OCI-LY1 (cell line): Measurements from ENCODE around the gene FMOD.

Source experiments
- H2AFZ ChIP-seq: fragments of 200-600 bp; sonication (generic), shearing (Covaris generic); 2 replicates; pipeline ENCODE4 v1.6.0; 2014; ENCODE audit warnings: antibody characterized with exemption, mild to moderate bottlenecking, low read length
- H3F3A ChIP-seq: fragments of 200-600 bp; sonication (generic), shearing (Covaris generic); 2 replicates; pipeline ENCODE4 v1.6.0; 2014; ENCODE audit warnings: mild to moderate bottlenecking, antibody characterized with exemption, low read length, moderate library complexity; ENCODE audit not compliant: insufficient read depth
- H3K27ac ChIP-seq: fragments of 200-600 bp; sonication (generic); 2 replicates; pipeline ENCODE4 v1.5.1; 2014; ENCODE audit warnings: low read length, mixed run types, mild to moderate bottlenecking, low read depth; ENCODE audit not compliant: poor library complexity, severe bottlenecking
- H3K27me3 ChIP-seq: fragments of 200-600 bp; sonication (generic); 2 replicates; pipeline ENCODE4 v1.6.0; 2014; ENCODE audit warnings: antibody characterized with exemption, mild to moderate bottlenecking, low read length, moderate library complexity; ENCODE audit not compliant: insufficient read depth
- H3K36me3 ChIP-seq: fragments of 200-600 bp; sonication (generic); 2 replicates; pipeline ENCODE4 v1.6.1; 2014; ENCODE audit warnings: mild to moderate bottlenecking, antibody characterized with exemption, low read length, moderate library complexity, mixed read lengths; ENCODE audit not compliant: insufficient read depth
- H3K4me1 ChIP-seq: fragments of 200-600 bp; sonication (generic); 2 replicates; pipeline ENCODE4 v1.5.1; 2014; ENCODE audit warnings: mild to moderate bottlenecking, low read length, moderate library complexity; ENCODE audit not compliant: insufficient read depth, severe bottlenecking
- H3K4me2 ChIP-seq: fragments of 200-600 bp; sonication (generic), shearing (Covaris generic); 2 replicates; pipeline ENCODE4 v1.6.1; 2014; ENCODE audit warnings: low read length
- H3K4me3 ChIP-seq: fragments of 200-600 bp; sonication (generic); 2 replicates; pipeline ENCODE4 v1.5.1; 2014; ENCODE audit warnings: low read length, low read depth, mild to moderate bottlenecking, mixed read lengths; ENCODE audit not compliant: poor library complexity, severe bottlenecking
- H3K79me2 ChIP-seq: fragments of 200-600 bp; shearing (Covaris generic); 2 replicates; pipeline ENCODE4 v1.6.1; 2016; ENCODE audit warnings: mixed run types, low read length, mixed read lengths; ENCODE audit not compliant: insufficient read depth
- H3K9ac ChIP-seq: fragments of 200-600 bp; sonication (generic), shearing (Covaris generic); 2 replicates; pipeline ENCODE4 v1.6.1; 2014; ENCODE audit warnings: mild to moderate bottlenecking, low read length, mixed read lengths
- H3K9me2 ChIP-seq: fragments of 200-600 bp; sonication (generic), shearing (Covaris generic); 2 replicates; pipeline ENCODE4 v1.6.1; 2014; ENCODE audit warnings: low read depth, mild to moderate bottlenecking, low read length, mixed read lengths
- H3K9me3 ChIP-seq: fragments of 200-600 bp; shearing (Covaris generic); 2 replicates; pipeline ENCODE4 v1.6.1; 2014; ENCODE audit warnings: low read length, mixed read lengths
- H4K20me1 ChIP-seq: fragments of 200-600 bp; sonication (generic), shearing (Covaris generic); 2 replicates; pipeline ENCODE4 v1.6.0; 2016; ENCODE audit warnings: mild to moderate bottlenecking, low read length; ENCODE audit not compliant: insufficient read depth
- EZH2 ChIP-seq: fragments of 200-600 bp; sonication (generic), shearing (Covaris generic); IDR thresholded peaks from 2 replicates; pipeline ENCODE4 v1.8.0; 2017; ENCODE audit warnings: borderline replicate concordance, mixed run types, mild to moderate bottlenecking, antibody characterized with exemption, low read length, moderate library complexity, mixed read lengths
- TF ChIP-seq, protein P1 (sequence below): fragments of 200-600 bp; sonication (generic), shearing (Covaris generic); IDR thresholded peaks from 2 replicates; pipeline ENCODE4 v1.5.1; 2017; ENCODE audit warnings: mild to moderate bottlenecking, antibody characterized with exemption, low read length, moderate library complexity, mixed read lengths

Gene FMOD

GRCh38 chr1:203336097-203336496, 14.8 kb downstream of the FMOD start:
- TF ChIP-seq, protein P1, sequence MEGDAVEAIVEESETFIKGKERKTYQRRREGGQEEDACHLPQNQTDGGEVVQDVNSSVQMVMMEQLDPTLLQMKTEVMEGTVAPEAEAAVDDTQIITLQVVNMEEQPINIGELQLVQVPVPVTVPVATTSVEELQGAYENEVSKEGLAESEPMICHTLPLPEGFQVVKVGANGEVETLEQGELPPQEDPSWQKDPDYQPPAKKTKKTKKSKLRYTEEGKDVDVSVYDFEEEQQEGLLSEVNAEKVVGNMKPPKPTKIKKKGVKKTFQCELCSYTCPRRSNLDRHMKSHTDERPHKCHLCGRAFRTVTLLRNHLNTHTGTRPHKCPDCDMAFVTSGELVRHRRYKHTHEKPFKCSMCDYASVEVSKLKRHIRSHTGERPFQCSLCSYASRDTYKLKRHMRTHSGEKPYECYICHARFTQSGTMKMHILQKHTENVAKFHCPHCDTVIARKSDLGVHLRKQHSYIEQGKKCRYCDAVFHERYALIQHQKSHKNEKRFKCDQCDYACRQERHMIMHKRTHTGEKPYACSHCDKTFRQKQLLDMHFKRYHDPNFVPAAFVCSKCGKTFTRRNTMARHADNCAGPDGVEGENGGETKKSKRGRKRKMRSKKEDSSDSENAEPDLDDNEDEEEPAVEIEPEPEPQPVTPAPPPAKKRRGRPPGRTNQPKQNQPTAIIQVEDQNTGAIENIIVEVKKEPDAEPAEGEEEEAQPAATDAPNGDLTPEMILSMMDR = no peak
- no peak for TF ChIP-seq EZH2
- Histone ChIP-seq H3K79me2 (no peaks in the 10 kb centered on the region), H3F3A (no peaks in the 10 kb centered on the region)

DNA sequence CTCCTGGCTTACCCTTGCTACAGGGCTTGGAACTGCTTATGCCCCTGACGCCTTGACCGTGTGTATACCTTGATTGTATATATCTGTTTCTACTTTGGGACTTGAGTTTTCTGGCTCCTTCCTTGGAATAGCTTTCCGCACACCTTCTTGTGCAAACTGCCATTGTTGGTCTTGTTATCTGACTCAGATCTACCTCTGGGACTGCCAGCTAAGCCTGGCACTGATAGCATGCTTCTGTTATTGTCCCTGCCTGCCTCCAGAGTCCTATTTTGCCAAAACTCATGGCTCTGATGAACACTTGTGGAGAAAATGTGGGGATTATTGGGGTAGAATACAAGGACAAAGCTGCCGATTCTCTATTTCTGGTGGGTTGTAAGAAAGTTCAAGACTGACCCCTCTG, 15.4 kb downstream of the FMOD start:
- no peak overlapping the region for H3K4me3 ChIP-seq
- H3K4me1 ChIP-seq = peaks cover 62% of the 10 kb centered on the region
- no peak overlapping the region for H3K4me2 ChIP-seq
- H3K9me3 ChIP-seq = no peaks in the 10 kb centered on the region
- peak overlapping the region; percentile 75 for H3K27ac ChIP-seq
- H3K9ac ChIP-seq = no peak overlapping the region
- no peaks in the 10 kb centered on the region for H3K36me3 ChIP-seq
- no peaks in the 10 kb centered on the region for H3K79me2 ChIP-seq
- H3K9me2 ChIP-seq = no peaks in the 10 kb centered on the region
- TF ChIP-seq, protein P1 = no peak
- TF ChIP-seq EZH2 = no peak
- no peaks in the 10 kb centered on the region for H3F3A ChIP-seq
- H3K27me3 ChIP-seq = no peaks in the 10 kb centered on the region
- H4K20me1 ChIP-seq = no peaks in the 10 kb centered on the region
- no peak overlapping the region for H2AFZ ChIP-seq

More at GRCh38 chr1:203336097-203336496, 14.8 kb downstream of the FMOD start:
- H3K36me3 ChIP-seq = no peaks in the 10 kb centered on the region
- H3K4me2 ChIP-seq = no peak overlapping the region
- no peak overlapping the region for H2AFZ ChIP-seq
- H3K9ac ChIP-seq = peak overlapping the region; percentile 33; the same call in 1 of the 2 replicates
- peaks cover 64% of the 10 kb centered on the region for H3K4me1 ChIP-seq
- H3K9me2 ChIP-seq = no peaks in the 10 kb centered on the region
- peak overlapping the region; percentile 75 for H3K27ac ChIP-seq
- no peaks in the 10 kb centered on the region for H3K9me3 ChIP-seq
- H4K20me1 ChIP-seq = no peaks in the 10 kb centered on the region
- H3K4me3 ChIP-seq = no peak overlapping the region
- no peaks in the 10 kb centered on the region for H3K27me3 ChIP-seq

DNA sequence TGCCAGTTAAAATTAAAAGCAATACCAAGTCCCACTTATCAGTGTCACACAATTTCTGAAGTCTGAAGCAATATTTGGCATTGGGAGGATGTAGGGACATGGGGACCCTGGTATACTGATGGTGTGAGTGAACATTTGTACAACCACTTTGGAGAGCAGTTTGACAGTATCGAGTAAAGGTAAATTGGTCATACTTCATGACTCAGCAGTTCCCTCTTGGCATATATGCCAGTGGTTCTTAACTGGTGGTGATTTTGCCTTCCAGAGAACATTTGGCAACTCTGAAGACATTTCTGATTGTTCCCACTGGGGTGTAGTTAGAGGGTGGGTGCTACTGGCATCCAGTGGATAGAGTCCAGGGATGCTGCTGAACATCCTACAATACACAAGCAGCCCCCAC, 19.7 kb downstream of the FMOD start:
- Histone ChIP-seq H4K20me1 (no peaks in the 10 kb centered on the region), H3F3A (peaks cover 12% of the 10 kb centered on the region), H3K9ac (no peak overlapping the region), H3K4me2 (no peak overlapping the region), H3K36me3 (no peaks in the 10 kb centered on the region), H3K79me2 (no peaks in the 10 kb centered on the region), H3K4me3 (no peak overlapping the region), H3K4me1 (peaks cover 69% of the 10 kb centered on the region), H3K27ac (peak overlapping the region; percentile 98), H3K9me2 (no peaks in the 10 kb centered on the region), H3K27me3 (no peaks in the 10 kb centered on the region), H2AFZ (no peak overlapping the region), H3K9me3 (no peaks in the 10 kb centered on the region)
- TF ChIP-seq EZH2 = no peak
- TF ChIP-seq, protein P1 = no peak
